Measurements from ENCODE around the gene INPP5E.

Gene INPP5E

DNA sequence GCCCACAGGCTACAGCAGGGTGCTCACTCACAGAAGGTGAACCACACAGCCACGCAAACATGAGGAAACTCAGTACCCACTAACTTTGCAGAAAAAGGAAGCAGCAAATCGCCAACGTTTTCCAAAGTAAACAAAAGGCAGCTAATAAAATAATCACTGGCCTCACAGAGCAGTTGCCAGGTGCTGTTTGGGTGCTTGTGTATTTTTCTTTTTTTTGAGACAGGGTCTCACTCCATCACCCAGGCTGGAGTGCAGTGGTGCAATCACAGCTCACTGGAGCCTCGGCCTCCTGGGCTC, 43.5 kb downstream of the INPP5E start:
- peaks cover 16% of the 10 kb centered on the region for H3K4me1 ChIP-seq (ENCODE audit: control insufficient read depth, low read length)
- no peak for TF ChIP-seq EZH2phosphoT487 (IDR thresholded peaks at IDR 0.05; ENCODE audit: borderline replicate concordance, low read length)
- TF ChIP-seq, protein P1, sequence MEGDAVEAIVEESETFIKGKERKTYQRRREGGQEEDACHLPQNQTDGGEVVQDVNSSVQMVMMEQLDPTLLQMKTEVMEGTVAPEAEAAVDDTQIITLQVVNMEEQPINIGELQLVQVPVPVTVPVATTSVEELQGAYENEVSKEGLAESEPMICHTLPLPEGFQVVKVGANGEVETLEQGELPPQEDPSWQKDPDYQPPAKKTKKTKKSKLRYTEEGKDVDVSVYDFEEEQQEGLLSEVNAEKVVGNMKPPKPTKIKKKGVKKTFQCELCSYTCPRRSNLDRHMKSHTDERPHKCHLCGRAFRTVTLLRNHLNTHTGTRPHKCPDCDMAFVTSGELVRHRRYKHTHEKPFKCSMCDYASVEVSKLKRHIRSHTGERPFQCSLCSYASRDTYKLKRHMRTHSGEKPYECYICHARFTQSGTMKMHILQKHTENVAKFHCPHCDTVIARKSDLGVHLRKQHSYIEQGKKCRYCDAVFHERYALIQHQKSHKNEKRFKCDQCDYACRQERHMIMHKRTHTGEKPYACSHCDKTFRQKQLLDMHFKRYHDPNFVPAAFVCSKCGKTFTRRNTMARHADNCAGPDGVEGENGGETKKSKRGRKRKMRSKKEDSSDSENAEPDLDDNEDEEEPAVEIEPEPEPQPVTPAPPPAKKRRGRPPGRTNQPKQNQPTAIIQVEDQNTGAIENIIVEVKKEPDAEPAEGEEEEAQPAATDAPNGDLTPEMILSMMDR (IDR thresholded peaks at IDR 0.05; ENCODE audit: low read depth, low read length, poor library complexity, severe bottlenecking), result no peak
- H3K79me2 ChIP-seq (ENCODE audit: control insufficient read depth, low read length), result peaks cover 34% of the 10 kb centered on the region
- no peak overlapping the region for H3K4me3 ChIP-seq (ENCODE audit: low read length)
- peaks cover 78% of the 10 kb centered on the region for H3K36me3 ChIP-seq (ENCODE audit: control insufficient read depth, low read length)
- H3K27me3 ChIP-seq (ENCODE audit: control insufficient read depth, low read length), result no peaks in the 10 kb centered on the region
- no peak overlapping the region for H3K4me2 ChIP-seq (ENCODE audit: low read length)
- H3F3A ChIP-seq (ENCODE audit: control insufficient read depth, insufficient read depth), result peaks cover 7% of the 10 kb centered on the region; the same call in 1 of the 2 replicates
- H3K9me2 ChIP-seq (replicated peaks; ENCODE audit: control insufficient read depth, low read length), result no peaks in the 10 kb centered on the region
- H3K9me3 ChIP-seq (ENCODE audit: control insufficient read depth, insufficient read depth, low read length), result no peaks in the 10 kb centered on the region
- H3K27ac ChIP-seq (ENCODE audit: low read depth, low read length), result no peak overlapping the region
- H4K20me1 ChIP-seq (ENCODE audit: control insufficient read depth, insufficient read depth, low read depth, low read length), result no peaks in the 10 kb centered on the region; the same call in 1 of the 2 replicates

DNA sequence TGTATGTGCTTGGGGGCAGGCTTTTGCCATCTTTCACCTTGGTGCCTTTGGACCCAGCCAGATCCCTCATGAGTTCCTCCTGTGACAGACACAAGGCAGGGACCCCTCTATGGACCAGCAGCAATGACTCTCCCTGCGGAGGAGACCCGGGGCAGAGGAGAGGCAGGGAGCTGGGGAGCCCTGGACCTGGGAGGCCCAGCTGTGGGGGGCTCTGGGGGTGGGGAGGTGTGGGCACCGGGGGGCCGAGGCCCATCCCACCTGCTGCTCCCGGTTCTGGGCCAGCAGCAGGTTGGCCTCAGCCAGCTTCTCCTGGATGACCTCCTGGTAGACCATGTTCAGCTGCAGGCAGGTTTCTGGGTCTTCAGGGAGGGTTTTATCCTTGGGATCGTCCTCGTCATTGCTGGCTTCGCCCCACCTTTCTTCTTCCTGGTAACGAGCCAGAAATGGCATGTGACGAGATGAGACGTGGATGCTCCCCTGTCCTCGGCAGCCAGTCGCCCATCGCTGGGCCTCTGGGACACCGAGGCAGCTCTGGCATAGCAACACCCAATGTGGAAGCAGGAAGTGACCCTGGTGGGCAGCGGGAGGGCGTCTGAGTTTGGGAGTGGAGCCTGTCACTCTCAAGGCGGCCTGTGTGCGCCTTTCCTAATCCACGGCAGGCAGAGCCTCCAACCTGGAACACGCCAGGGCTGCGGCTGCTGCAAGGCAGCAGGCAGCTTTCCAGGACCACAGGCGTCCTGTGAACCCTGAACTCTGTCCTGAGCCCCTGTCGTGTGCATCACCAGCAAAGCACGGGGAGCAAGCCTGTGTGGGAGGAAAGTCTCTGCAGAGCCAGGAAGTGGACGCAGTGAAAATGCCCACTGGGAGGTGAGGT, 44.1 kb downstream of the INPP5E start:
- Histone ChIP-seq H3K4me1 (ENCODE audit: control insufficient read depth, low read length) (peaks cover 14% of the 10 kb centered on the region), H3K4me2 (ENCODE audit: low read length) (no peak overlapping the region), H3K79me2 (ENCODE audit: control insufficient read depth, low read length) (peaks cover 34% of the 10 kb centered on the region), H4K20me1 (ENCODE audit: control insufficient read depth, insufficient read depth, low read depth, low read length) (no peaks in the 10 kb centered on the region; the same call in 1 of the 2 replicates), H3K4me3 (ENCODE audit: low read length) (no peak overlapping the region), H3K9me2 (replicated peaks; ENCODE audit: control insufficient read depth, low read length) (no peaks in the 10 kb centered on the region), H3F3A (ENCODE audit: control insufficient read depth, insufficient read depth) (0 out of 2 replicates have a peak, but pooled peaks cover 2% of the 10 kb centered on the region), H3K9me3 (ENCODE audit: control insufficient read depth, insufficient read depth, low read length) (no peaks in the 10 kb centered on the region), H3K27me3 (ENCODE audit: control insufficient read depth, low read length) (no peaks in the 10 kb centered on the region), H3K36me3 (ENCODE audit: control insufficient read depth, low read length) (peaks cover 80% of the 10 kb centered on the region), H3K27ac (ENCODE audit: low read depth, low read length) (no peak overlapping the region)
- TF ChIP-seq EZH2phosphoT487 (IDR thresholded peaks at IDR 0.05; ENCODE audit: borderline replicate concordance, low read length), result no peak
- TF ChIP-seq, protein P1 (IDR thresholded peaks at IDR 0.05; ENCODE audit: low read depth, low read length, poor library complexity, severe bottlenecking), result no peak

DNA sequence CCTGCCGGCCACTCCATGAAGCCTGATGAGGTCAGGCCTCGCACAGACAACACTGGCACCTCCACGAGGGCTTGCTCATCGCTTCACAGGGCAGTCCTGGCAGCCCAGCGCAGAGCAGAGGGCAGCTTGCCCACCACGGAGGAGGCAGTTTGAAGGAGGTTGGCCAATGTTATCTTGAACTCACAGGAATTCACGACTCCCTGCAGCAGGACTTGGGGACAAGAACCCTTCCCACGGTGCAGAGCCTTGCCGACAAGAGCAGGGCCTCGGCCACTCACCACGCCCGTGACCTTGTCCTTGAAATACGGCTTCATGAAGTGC, 44.7 kb downstream of the INPP5E start:
- Histone ChIP-seq H4K20me1 (ENCODE audit: control insufficient read depth, insufficient read depth, low read depth, low read length) (no peaks in the 10 kb centered on the region; the same call in 1 of the 2 replicates), H3K27me3 (ENCODE audit: control insufficient read depth, low read length) (no peaks in the 10 kb centered on the region), H3K36me3 (ENCODE audit: control insufficient read depth, low read length) (peaks cover 81% of the 10 kb centered on the region)

More for the DNA sequence above, 44.7 kb downstream of the INPP5E start:
- Histone ChIP-seq H3F3A (ENCODE audit: control insufficient read depth, insufficient read depth) (no peaks in the 10 kb centered on the region), H3K9me3 (ENCODE audit: control insufficient read depth, insufficient read depth, low read length) (no peaks in the 10 kb centered on the region), H3K79me2 (ENCODE audit: control insufficient read depth, low read length) (peaks cover 33% of the 10 kb centered on the region), H3K4me1 (ENCODE audit: control insufficient read depth, low read length) (peaks cover 9% of the 10 kb centered on the region), H3K4me3 (ENCODE audit: low read length) (no peak overlapping the region), H3K9me2 (replicated peaks; ENCODE audit: control insufficient read depth, low read length) (no peaks in the 10 kb centered on the region), H3K27ac (ENCODE audit: low read depth, low read length) (no peak overlapping the region), H3K4me2 (ENCODE audit: low read length) (no peak overlapping the region)
- TF ChIP-seq, protein P1 (IDR thresholded peaks at IDR 0.05; ENCODE audit: low read depth, low read length, poor library complexity, severe bottlenecking), result no peak
- TF ChIP-seq EZH2phosphoT487 (IDR thresholded peaks at IDR 0.05; ENCODE audit: borderline replicate concordance, low read length), result no peak
